Activated B cell treated with CpG ODN at 0.5 μM for 24 hours (primary cell): ENCODE measurements around the gene FAM200B. TPM values are rescaled to one million over a fixed set of nuclear protein-coding genes. Genes with fewer than 3 reads are reported as not detected.
A peak's percentile ranks its signal among the peaks of the same experiment; 100 is the strongest.

Source experiments
- ATAC-seq: fragments of 200-7000 bp; cut with Tn5 transposase; one replicate; pipeline ENCODE4 v1.10.0; 2021; ENCODE audit warnings: low read depth, mild to moderate bottlenecking, moderate library complexity
- CTCF ChIA-PET: fragments of 350-600 bp; sonication (Branson Sonifier 250); formaldehyde crosslinking; loops from one replicate; lab custom pipeline; 2021; ENCODE audit warnings: antibody characterized with exemption; lab: Charles Lee
- POLR2A ChIA-PET: fragments of 350-600 bp; sonication (Branson Sonifier 250); formaldehyde crosslinking; loops from one replicate; lab custom pipeline; 2021; ENCODE audit warnings: antibody characterized with exemption; lab: Charles Lee
- DNase-seq: peaks from one replicate; pipeline ENCODE4 v3.0.0; 2022
- H3K27ac Mint-ChIP-seq: one replicate; pipeline ENCODE4 v1.8.0; 2020; ENCODE audit warnings: mixed read lengths
- H3K27me3 Mint-ChIP-seq: one replicate; pipeline ENCODE4 v1.8.0; 2021; ENCODE audit warnings: mixed read lengths
- H3K36me3 Mint-ChIP-seq: one replicate; pipeline ENCODE4 v1.8.0; 2021; ENCODE audit warnings: low read depth, mixed read lengths
- H3K4me1 Mint-ChIP-seq: one replicate; pipeline ENCODE4 v1.8.0; 2021; ENCODE audit warnings: mixed read lengths
- H3K4me3 Mint-ChIP-seq: one replicate; pipeline ENCODE4 v1.8.0; 2020; ENCODE audit warnings: mild to moderate bottlenecking, mixed read lengths
- H3K9me3 Mint-ChIP-seq: one replicate; pipeline ENCODE4 v1.8.0; 2020; ENCODE audit warnings: mixed read lengths
- intact Hi-C: fragments of 100-400 bp; cut with micrococcal nuclease; formaldehyde crosslinking; loops from one replicate; pipeline ENCODE4 v1.15.1; 2024
- total RNA-seq: library from RNA; stranded (reverse); gene quantifications from 2 replicates; pipeline ENCODE4 v1.2.3, GENCODE V29; 2022
- TF ChIP-seq, protein P1 (sequence below): fragments of 200-600 bp; IDR thresholded peaks from one replicate; pipeline ENCODE4 v1.8.0; 2022; ENCODE audit warnings: antibody characterized with exemption, mild to moderate bottlenecking

Gene FAM200B
- total RNA-seq, 1 donor from 2014 or later, result 11.3 TPM

DNA sequence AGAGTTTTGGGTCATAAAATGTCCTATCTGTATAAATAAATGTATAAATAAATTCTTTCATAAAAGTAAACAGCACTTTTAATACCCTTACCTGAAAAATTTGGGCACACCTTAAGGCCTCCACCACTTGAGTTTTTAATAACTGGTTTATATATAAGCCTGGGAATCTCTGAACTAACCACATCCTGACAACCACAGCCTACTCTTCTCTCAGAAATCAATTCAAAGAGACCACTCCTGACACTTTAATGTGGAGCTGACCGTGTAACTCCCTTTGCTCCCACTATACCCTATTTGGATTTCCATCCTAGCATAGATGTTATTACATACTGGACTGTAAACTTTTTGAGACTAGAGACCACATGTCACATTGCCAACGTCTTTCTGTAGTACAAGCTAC, 30.0 kb upstream of the FAM200B start:
- TF ChIP-seq, protein P1, sequence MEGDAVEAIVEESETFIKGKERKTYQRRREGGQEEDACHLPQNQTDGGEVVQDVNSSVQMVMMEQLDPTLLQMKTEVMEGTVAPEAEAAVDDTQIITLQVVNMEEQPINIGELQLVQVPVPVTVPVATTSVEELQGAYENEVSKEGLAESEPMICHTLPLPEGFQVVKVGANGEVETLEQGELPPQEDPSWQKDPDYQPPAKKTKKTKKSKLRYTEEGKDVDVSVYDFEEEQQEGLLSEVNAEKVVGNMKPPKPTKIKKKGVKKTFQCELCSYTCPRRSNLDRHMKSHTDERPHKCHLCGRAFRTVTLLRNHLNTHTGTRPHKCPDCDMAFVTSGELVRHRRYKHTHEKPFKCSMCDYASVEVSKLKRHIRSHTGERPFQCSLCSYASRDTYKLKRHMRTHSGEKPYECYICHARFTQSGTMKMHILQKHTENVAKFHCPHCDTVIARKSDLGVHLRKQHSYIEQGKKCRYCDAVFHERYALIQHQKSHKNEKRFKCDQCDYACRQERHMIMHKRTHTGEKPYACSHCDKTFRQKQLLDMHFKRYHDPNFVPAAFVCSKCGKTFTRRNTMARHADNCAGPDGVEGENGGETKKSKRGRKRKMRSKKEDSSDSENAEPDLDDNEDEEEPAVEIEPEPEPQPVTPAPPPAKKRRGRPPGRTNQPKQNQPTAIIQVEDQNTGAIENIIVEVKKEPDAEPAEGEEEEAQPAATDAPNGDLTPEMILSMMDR, result no peak
- peaks cover 60% of the 10 kb centered on the region for H3K4me1 Mint-ChIP-seq
- intact Hi-C loops, result loop anchor here (2.0 to 10.0 kb wide), 5 partner anchors 239 to 777 kb away; partner anchors contain the start of gene TAPT1
- POLR2A ChIA-PET, result interaction anchor here (1.0 to 1.2 kb wide), 3 partner anchors 10 to 398 kb away, joined by 3 to 4 read pairs (median 3); no protein-coding TSS in a partner anchor
- no peaks in the 10 kb centered on the region for H3K9me3 Mint-ChIP-seq
- H3K27ac Mint-ChIP-seq, result no peak overlapping the region
- peaks cover 5% of the 10 kb centered on the region for H3K36me3 Mint-ChIP-seq
- DNase-seq (no peak), ATAC-seq (no peak)
- no peaks in the 10 kb centered on the region for H3K27me3 Mint-ChIP-seq
- CTCF ChIA-PET, result interaction anchor here (1.2 kb wide), 1 partner anchor 419 kb away, joined by 3 read pairs; no protein-coding TSS in a partner anchor
- peak overlapping the region; percentile 4 for H3K4me3 Mint-ChIP-seq

DNA sequence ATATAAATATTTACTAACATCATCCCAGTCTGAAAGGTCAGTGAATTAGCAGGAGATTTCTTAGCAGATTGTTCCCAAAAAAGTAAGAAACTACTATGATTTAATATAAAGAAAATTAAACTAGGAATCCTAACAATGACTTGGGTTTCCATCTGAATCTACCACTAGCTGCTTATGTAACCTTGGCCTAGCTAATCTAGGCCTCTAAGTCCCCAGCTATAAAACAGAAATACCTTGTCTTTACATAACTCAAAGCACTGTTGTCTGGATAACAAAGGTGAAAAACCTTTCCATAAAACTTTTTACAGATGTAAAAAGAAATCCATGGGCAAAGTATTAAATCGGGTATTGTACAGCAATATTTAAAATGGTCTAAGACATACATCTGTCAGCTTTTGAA, 29.4 kb upstream of the FAM200B start:
- ATAC-seq, result no peak
- TF ChIP-seq, protein P1, result no peak
- Mint-ChIP-seq H3K9me3 (no peaks in the 10 kb centered on the region), H3K36me3 (peaks cover 5% of the 10 kb centered on the region), H3K4me3 (no peak overlapping the region), H3K27ac (no peak overlapping the region), H3K4me1 (peaks cover 60% of the 10 kb centered on the region), H3K27me3 (no peaks in the 10 kb centered on the region)
- CTCF ChIA-PET, result interaction anchor here (1.0 to 1.8 kb wide), 3 partner anchors 10 to 419 kb away, joined by 3 to 4 read pairs (median 3); no protein-coding TSS in a partner anchor
- POLR2A ChIA-PET, result interaction anchor here (1.0 kb wide), 1 partner anchor 36 kb away, joined by 4 read pairs; no protein-coding TSS in a partner anchor
- intact Hi-C loops, result loop anchor here (5.0 to 10.0 kb wide), 4 partner anchors 240 to 777 kb away; partner anchors contain the start of gene TAPT1
- DNase-seq, result no peak

DNA sequence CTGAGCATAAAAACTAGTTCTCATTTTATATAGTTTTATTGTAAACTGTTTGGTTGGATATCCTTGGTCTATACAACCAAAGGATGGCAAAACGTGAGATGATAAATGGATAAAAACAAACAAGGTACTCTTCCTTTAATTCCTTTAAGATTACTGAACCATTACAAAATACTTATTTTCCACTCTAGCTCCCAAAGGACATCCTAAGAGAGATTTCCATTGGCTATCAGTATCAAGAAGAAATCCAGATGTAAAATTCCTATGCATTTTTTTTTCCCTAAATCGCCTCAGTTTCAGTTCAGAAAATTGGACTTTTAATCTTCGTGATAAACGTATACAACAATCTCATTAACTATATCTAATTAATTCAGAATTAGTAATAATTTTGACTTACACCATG, 28.8 kb upstream of the FAM200B start:
- H3K4me1 Mint-ChIP-seq, result peaks cover 59% of the 10 kb centered on the region
- H3K9me3 Mint-ChIP-seq, result no peaks in the 10 kb centered on the region
- intact Hi-C loops, result loop anchor here (5.0 to 10.0 kb wide), 4 partner anchors 241 to 778 kb away; partner anchors contain the start of gene TAPT1
- H3K27ac Mint-ChIP-seq, result peak overlapping the region; percentile 25
- peaks cover 5% of the 10 kb centered on the region for H3K36me3 Mint-ChIP-seq
- ATAC-seq (no peak), DNase-seq (no peak)
- peak overlapping the region; percentile 11 for H3K4me3 Mint-ChIP-seq
- POLR2A ChIA-PET, result interaction anchor here (1.0 kb wide), 1 partner anchor 35 kb away, joined by 4 read pairs; no protein-coding TSS in a partner anchor
- no peaks in the 10 kb centered on the region for H3K27me3 Mint-ChIP-seq
- TF ChIP-seq, protein P1, result no peak
- CTCF ChIA-PET, result interaction anchor here (1.0 to 1.8 kb wide), 2 partner anchors 10 to 196 kb away, joined by 3 to 4 read pairs; no protein-coding TSS in a partner anchor

DNA sequence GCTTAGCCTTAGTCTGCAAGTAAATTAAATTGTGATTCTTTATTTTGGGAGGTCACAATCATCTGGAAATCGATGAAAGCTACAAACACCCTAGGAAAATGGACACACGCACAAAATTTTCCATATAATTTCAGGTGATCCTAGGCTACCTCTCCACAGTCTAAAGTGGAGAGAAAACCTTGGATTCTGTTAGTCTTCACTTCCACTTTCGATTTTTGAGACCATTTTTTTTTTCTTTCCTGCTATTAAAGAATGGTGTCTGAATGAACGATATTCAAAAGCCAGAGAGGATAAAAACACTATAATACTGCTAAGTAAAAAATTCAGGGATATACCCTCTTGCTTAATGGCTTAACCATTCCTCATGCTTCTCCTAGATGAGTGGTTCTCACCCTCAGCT, 28.2 kb upstream of the FAM200B start:
- Mint-ChIP-seq H3K4me3 (peak overlapping the region; percentile 95), H3K27ac (peak overlapping the region; percentile 91), H3K27me3 (no peaks in the 10 kb centered on the region), H3K36me3 (peaks cover 5% of the 10 kb centered on the region), H3K9me3 (no peaks in the 10 kb centered on the region), H3K4me1 (peaks cover 58% of the 10 kb centered on the region)
- intact Hi-C loops, result loop anchor here (5.0 to 10.0 kb wide), 4 partner anchors 241 to 779 kb away; partner anchors contain the start of gene TAPT1
- TF ChIP-seq, protein P1, result no peak
- POLR2A ChIA-PET, result interaction anchor here (0.5 to 3.1 kb wide), 4 partner anchors 22 to 1423 kb away, joined by 3 to 14 read pairs (median 6); partner anchors contain the start of gene CPEB2
- ATAC-seq (no peak), DNase-seq (no peak)
- CTCF ChIA-PET, result interaction anchor here (1.2 to 1.8 kb wide), 2 partner anchors 196 to 615 kb away, joined by 3 to 4 read pairs; no protein-coding TSS in a partner anchor
